ENCODE data around the gene NUMBL. TPM values are rescaled to one million over a fixed set of nuclear protein-coding genes. Genes with fewer than 3 reads are reported as not detected.

Gene NUMBL
- total and polyA plus RNA-seq, 2 of the 8 experiments (the other 6 are each of a cell fraction or from before 2014, with no cell fraction given) = 13.5 to 24.8 TPM

DNA sequence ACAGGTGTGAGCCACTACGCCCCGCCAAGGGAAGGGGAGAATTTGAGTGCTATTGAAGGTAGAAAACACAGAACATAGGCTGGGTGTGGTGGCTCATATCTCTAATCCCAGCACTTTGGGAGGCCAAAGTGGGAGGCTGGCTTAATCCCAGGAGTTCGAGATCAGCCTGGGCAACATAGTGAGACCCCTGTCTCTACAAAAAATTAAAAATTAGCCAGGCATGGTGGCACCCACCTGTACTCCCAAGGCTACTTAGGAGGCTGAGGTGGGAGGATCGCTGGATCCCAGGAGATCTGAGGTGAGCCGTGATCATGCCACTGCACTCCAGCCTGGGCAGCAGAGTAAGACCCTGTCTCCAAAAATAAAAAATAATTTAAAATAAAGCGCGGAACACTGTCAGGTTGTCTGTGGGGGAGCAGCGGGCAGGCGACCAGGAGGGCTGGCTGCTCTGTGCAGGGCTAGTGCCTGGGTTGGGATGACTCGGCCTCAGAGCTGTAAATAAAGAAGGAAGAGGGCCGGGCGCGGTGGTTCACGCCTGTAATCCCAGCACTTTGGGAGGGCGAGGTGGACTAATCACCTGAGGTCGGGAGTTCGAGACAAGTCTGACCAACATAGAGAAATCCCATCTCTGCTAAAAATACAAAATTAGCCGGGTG lies 48.3 kb downstream of the NUMBL start:
- H4K8ac ChIP-seq (ENCODE audit: extremely low read depth, insufficient read depth, low read length) = no peak overlapping the region; the same call in 1 of the 2 replicates
- no peak overlapping the region for H3K4me2 ChIP-seq (ENCODE audit: insufficient read depth in 1 of 2, low read depth in 2 of 2, low read length in 2 of 2)
- DNase-seq (ENCODE audit: low read depth in 1 of 2, low spot score in 2 of 2) = no peak
- H3K36me3 ChIP-seq (ENCODE audit: control insufficient read depth in 2 of 4, insufficient read depth in 4 of 4, low read length in 3 of 4) = no peaks in the 10 kb centered on the region
- no peak overlapping the region for H3K23ac ChIP-seq (ENCODE audit: insufficient read length)
- H2AK5ac ChIP-seq (ENCODE audit: low read depth, low read length) = no peak overlapping the region
- H3K27me3 ChIP-seq (replicated peaks in 1 of 4; ENCODE audit: control insufficient read depth in 3 of 4, extremely low read depth in 1 of 4, insufficient read depth in 3 of 4, low read length in 3 of 4) = no peaks in the 10 kb centered on the region; a peak in 2 of 7 replicates
- no peaks in the 10 kb centered on the region for H4K20me1 ChIP-seq (replicated peaks in 1 of 2; ENCODE audit: control insufficient read depth in 1 of 2, insufficient read depth in 2 of 2, low read length in 2 of 2)
- no peak overlapping the region for H2AFZ ChIP-seq (ENCODE audit: low read length)
- no peak overlapping the region for H3K27ac ChIP-seq (ENCODE audit: low read depth, low read length)
- H3K4me3 ChIP-seq (ENCODE audit: extremely low read depth in 1 of 4, insufficient read depth in 2 of 4, low read depth in 3 of 4, low read length in 4 of 4) = no peak overlapping the region
- H3K9ac ChIP-seq (replicated peaks in 1 of 4; ENCODE audit: extremely low read depth in 1 of 4, low read depth in 3 of 4, low read length in 3 of 4) = no peak overlapping the region
- no peak overlapping the region for H4K5ac ChIP-seq (ENCODE audit: insufficient read length, low read depth, low read length)
- 95% methylated on average over 18 of the region's 18 CpGs; no CpG with 5 or more reads in 1 of the 2 experiments for WGBS, 2 experiments (ENCODE audit: extremely low coverage in 1 of 2, insufficient coverage in 1 of 2, insufficient read length in 1 of 2, insufficient replicate concordance in 2 of 2, low coverage in 1 of 2, low lambda C conversion rate in 2 of 2, missing lambda C conversion rate in 1 of 2)
- no peak overlapping the region for H3K18ac ChIP-seq (ENCODE audit: extremely low read depth, low read length)
- H3K9me3 ChIP-seq (ENCODE audit: insufficient read depth in 2 of 2, low read depth in 1 of 2, low read length in 1 of 2) = no peaks in the 10 kb centered on the region
- CTCF ChIA-PET (ENCODE audit: partially characterized antibody) = no interaction called here
- no peaks in the 10 kb centered on the region for H3K23me2 ChIP-seq (ENCODE audit: low read depth, low read length)
- FAIRE-seq = no peak
- no peak overlapping the region for H2BK15ac ChIP-seq (ENCODE audit: low read length)
- peaks cover 0 to 3% (median 0%) of the 10 kb centered on the region in 4 experiments; a peak in 1 of 7 replicates for H3K4me1 ChIP-seq (replicated peaks in 1 of 4; ENCODE audit: control insufficient read depth in 3 of 4, insufficient read depth in 4 of 4, low read length in 3 of 4)
- no peak overlapping the region for H2BK5ac ChIP-seq (ENCODE audit: low read depth, low read length)
- no peak overlapping the region for H3K56ac ChIP-seq (replicated peaks; ENCODE audit: insufficient read length, low read depth, low read length)
- H2BK12ac ChIP-seq (ENCODE audit: low read depth, low read length) = no peak overlapping the region
- H4K91ac ChIP-seq (replicated peaks; ENCODE audit: insufficient read length, low read length) = no peak overlapping the region
- H2BK120ac ChIP-seq (replicated peaks; ENCODE audit: low read depth, low read length) = no peak overlapping the region
- POLR2A ChIA-PET (ENCODE audit: partially characterized antibody) = no interaction called here
- no peak overlapping the region for H3K14ac ChIP-seq (ENCODE audit: insufficient read length)
- no peak overlapping the region for H2BK20ac ChIP-seq (ENCODE audit: low read length)
- no peak overlapping the region for H3K4ac ChIP-seq (replicated peaks; ENCODE audit: insufficient read length, low read depth, low read length)
- no peaks in the 10 kb centered on the region for H3K79me2 ChIP-seq (ENCODE audit: control insufficient read depth in 1 of 2, insufficient read depth in 2 of 2, low read length in 2 of 2)
- no peaks in the 10 kb centered on the region for H3K79me1 ChIP-seq (ENCODE audit: low read depth, low read length)
- TF ChIP-seq ATF3 (IDR thresholded peaks at IDR 0.05; ENCODE audit: insufficient read depth, low read depth, low read length) (no peak), SIRT6 (IDR thresholded peaks at IDR 0.05; ENCODE audit: low read length) (no peak), MAFK (IDR thresholded peaks at IDR 0.05; ENCODE audit: low read depth, low read length) (no peak), BACH1 (IDR thresholded peaks at IDR 0.05; ENCODE audit: low read length) (no peak), RNF2 (IDR thresholded peaks at IDR 0.05; ENCODE audit: borderline replicate concordance, low read depth, low read length, missing control alignments, poor library complexity, severe bottlenecking) (no peak), EP300 (IDR thresholded peaks at IDR 0.05; ENCODE audit: borderline replicate concordance in 1 of 2, low read depth in 2 of 2, low read length in 2 of 2) (no peak), CBX5 (IDR thresholded peaks at IDR 0.05; ENCODE audit: low read depth, low read length) (no peak), GABPA (IDR thresholded peaks at IDR 0.05; ENCODE audit: borderline replicate concordance, insufficient read depth, low read length) (no peak), KDM1A (IDR thresholded peaks at IDR 0.05; ENCODE audit: borderline replicate concordance, low read length) (no peak), BCL11A (IDR thresholded peaks at IDR 0.05; ENCODE audit: low read depth in 2 of 2, low read length in 2 of 2) (no peak), POLR2AphosphoS5 (IDR thresholded peaks at IDR 0.05; ENCODE audit: low read depth, low read length) (no peak), PHF8 (conservative IDR thresholded peaks at IDR 0.05; ENCODE audit: low read depth, low read length) (no peak), CHD1 (IDR thresholded peaks at IDR 0.05; ENCODE audit: low read depth, low read length) (no peak)
